SK-MEL-5 (cell line): ENCODE measurements around the gene CANT1. TPM values are rescaled to one million over a fixed set of nuclear protein-coding genes. Genes with fewer than 3 reads are reported as not detected.

ENCODE experiments used
- DNase-seq: peaks from one replicate; pipeline ENCODE4 v3.0.0-alpha.2; 2016; ENCODE audit warnings: low read depth, low spot score
- in situ Hi-C: cut with HindIII; loops from 2 replicates; pipeline ENCODE4 v1.10.0; 2016; ENCODE audit warnings: low sequenced_read_pairs, high pct_unique_total_duplicates, low pct_unique_long_range_greater_than_20kb
- total RNA-seq: library from RNA; depleted of rRNA; stranded (reverse); fragments of >200 nt; shearing (Covaris generic); gene quantifications from 2 replicates; pipeline ENCODE4 v1.2.3, GENCODE V29; 2014

CANT1 gene
- total RNA-seq, 1 experiment from 2014 or later, result 107 TPM

GRCh38 chr17:78993241-78993956, 16.2 kb downstream of the CANT1 start:
- peak; percentile 79 for DNase-seq
- in situ Hi-C loops, result no loop called here

- in situ Hi-C loops, result no loop called here
- DNase-seq, result no peak
Measured at GRCh38 chr17:78992542-78993212, 16.9 kb downstream of the CANT1 start.

- DNase-seq, result no peak
- in situ Hi-C loops, result no loop called here
Measured at GRCh38 chr17:78991906-78992532, 17.5 kb downstream of the CANT1 start.

- DNase-seq, result no peak
- in situ Hi-C loops, result no loop called here
Measured at GRCh38 chr17:78991017-78991738, 18.4 kb downstream of the CANT1 start.

GRCh38 chr17:78990349-78991016, 19.1 kb downstream of the CANT1 start:
- in situ Hi-C loops, result no loop called here
- DNase-seq, result no peak

DNA sequence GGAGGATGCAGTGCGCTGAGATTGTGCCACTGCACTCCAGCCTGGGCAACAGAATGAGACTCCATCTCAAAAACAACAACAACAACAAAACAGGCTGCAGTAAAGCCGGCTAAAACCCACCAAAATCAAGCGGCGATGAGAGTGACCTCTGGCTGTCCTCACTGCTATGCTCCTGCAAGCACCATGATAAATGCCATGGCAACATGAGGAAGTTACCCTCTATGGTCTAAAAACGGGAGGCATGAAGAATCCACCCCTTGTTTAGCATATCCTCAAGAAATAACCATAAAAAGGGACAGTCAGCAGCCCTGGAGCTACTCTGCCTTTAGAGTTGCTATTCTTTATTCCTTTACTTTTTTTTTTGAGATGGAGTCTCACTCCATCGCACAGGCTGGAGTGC, 21.4 kb downstream of the CANT1 start:
- peak; percentile 38 for DNase-seq
- in situ Hi-C loops, result no loop called here

DNA sequence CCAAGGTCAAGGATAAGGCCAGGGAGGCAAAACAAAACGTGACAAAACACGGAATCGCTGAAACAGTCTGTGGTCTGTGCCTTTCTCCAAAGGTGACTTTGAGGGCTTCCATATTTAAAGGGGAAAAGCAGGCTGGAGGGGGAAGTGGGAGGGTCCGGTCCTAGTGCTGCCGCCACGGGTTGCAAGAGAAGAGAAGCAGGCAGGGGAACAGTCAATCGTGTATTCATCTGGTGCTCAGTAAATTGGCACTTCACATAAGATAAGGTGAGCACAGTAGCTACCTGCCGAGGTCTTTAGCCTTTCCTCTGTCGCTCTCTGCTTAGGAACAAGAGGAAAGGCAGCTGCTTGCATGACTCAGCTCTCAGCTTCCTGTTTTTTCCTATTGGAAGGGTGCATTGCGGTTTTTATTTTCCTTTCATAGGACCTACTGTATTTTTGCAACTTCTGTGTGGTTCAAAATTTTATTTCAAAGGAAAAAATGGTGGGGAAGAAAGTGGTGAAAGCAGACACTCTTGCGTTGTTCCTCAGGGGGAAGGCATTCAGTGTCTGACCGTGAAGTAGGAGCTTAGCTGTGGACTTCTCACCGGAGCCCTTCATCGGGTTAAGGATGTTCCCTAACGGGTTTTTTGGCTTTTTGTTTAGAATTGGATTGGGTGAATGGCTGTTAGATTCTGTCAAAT, 22.8 kb downstream of the CANT1 start:
- peak; percentile 83 for DNase-seq
- in situ Hi-C loops, result no loop called here

GRCh38 chr17:78986048-78986648, 23.4 kb downstream of the CANT1 start:
- in situ Hi-C loops, result no loop called here
- peak; percentile 88 for DNase-seq

DNA sequence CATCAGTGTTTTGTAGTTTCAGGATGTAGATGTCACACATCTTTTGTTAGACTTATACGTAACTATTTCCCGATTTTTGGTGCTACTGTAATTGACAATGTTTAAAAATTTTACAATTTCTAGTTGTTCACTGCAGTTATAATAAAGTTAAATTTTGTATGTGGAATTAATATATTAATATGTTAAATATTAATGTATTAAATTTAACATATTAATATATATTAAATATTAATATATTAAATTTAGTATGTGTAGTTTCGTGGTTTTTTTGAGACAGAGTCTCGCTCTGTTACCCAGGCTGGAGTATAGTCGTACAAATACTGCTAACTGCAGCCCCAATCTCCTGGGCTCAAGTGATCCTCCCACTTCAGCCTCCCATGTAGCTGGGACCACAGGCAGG, 24.2 kb downstream of the CANT1 start:
- in situ Hi-C loops, result no loop called here
- no peak for DNase-seq

- DNase-seq, result no peak
- in situ Hi-C loops, result no loop called here
Measured at GRCh38 chr17:78981010-78981888, 28.3 kb downstream of the CANT1 start.

DNA sequence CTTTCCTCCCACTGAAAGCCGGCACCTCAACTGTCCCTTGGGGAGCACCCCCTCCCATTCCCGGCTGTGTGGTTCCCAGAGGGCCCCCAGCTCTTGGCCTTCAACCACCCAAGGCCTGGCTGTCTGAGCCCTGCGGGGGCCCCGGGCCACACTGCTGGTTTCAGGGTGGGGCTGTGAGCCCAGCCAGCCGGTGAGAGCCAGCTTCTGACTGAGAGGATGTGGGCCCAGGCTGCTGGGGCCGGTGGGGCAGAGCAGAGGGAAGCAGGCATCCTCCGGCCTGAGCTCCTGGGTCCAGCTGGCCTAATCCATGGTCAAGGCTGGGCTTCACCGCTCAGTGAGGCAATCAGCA, 29.0 kb downstream of the CANT1 start:
- DNase-seq, result no peak
- in situ Hi-C loops, result no loop called here

- in situ Hi-C loops, result no loop called here
- DNase-seq, result peak; percentile 99
Measured at GRCh38 chr17:78979780-78980623, 29.6 kb downstream of the CANT1 start, which contains the start of gene LGALS3BP. Gene LGALS3BP, minus strand, starts transcription at chr17:78979923. Its CDS starts 2,732 bp downstream, at chr17:78977191.

- in situ Hi-C loops, result no loop called here
- DNase-seq, result peak; percentile 40
Measured at GRCh38 chr17:78977997-78978973, 31.3 kb downstream of the CANT1 start.

DNA sequence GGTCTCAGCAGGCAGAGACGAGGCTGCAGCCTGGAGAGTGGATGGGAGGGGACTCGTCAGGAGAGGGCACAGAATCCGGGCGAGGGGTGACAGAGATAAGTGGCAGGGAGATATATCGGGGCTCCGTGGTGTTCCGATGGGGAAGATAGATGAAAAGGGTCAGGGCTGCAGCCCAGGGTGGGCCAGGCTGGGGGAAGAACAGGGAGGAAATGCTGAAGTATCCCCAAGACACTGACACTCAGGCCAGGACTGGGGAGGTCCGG, 32.0 kb downstream of the CANT1 start:
- in situ Hi-C loops, result no loop called here

More for the DNA sequence above, 32.0 kb downstream of the CANT1 start:
- DNase-seq, result no peak
